CD4-positive, CD25-positive, alpha-beta regulatory T cell (primary cell): Measurements from ENCODE around the gene MAST2. TPM values are rescaled to one million over a fixed set of nuclear protein-coding genes. Genes with fewer than 3 reads are reported as not detected.

ENCODE experiments used
- ATAC-seq, 2 donors: fragments of 150-1000 bp; cut with Tn5 transposase; one replicate each; pipeline ENCODE4 v1.10.0; 2021; ENCODE audit warnings: low read depth in 2 of 2, moderate number of reproducible peaks in 2 of 2, moderate library complexity in 1 of 2
- DNase-seq, 3 donors: peaks; one replicate each; pipeline versions ENCODE4 v3.0.0 to v3.0.0-alpha.2; 2012 to 2022; ENCODE audit warnings: mixed read lengths in 1 of 3
- H3K27ac ChIP-seq: one replicate; pipeline ENCODE4 v1.7.0; 2013; ENCODE audit warnings: mild to moderate bottlenecking, low read length; ENCODE audit not compliant: insufficient read depth, poor library complexity, severe bottlenecking
- H3K27me3 ChIP-seq: one replicate; pipeline ENCODE4 v1.7.0; 2013; ENCODE audit warnings: low read length; ENCODE audit not compliant: control insufficient read depth, insufficient read depth
- H3K36me3 ChIP-seq: one replicate; pipeline ENCODE4 v1.7.0; 2013; ENCODE audit warnings: mild to moderate bottlenecking, low read length, moderate library complexity; ENCODE audit not compliant: control insufficient read depth, insufficient read depth
- H3K4me1 ChIP-seq: 2 replicates; pipeline ENCODE4 v1.7.0; 2013; ENCODE audit warnings: mild to moderate bottlenecking, low read length; ENCODE audit not compliant: insufficient read depth, control insufficient read depth, poor library complexity, severe bottlenecking
- H3K4me3 ChIP-seq: one replicate; pipeline ENCODE4 v1.7.0; 2013; ENCODE audit warnings: low read depth, mild to moderate bottlenecking, low read length, moderate library complexity
- H3K9me3 ChIP-seq, 2 experiments: 1 replicate in 1 of 2; 2 replicates in 1 of 2; pipeline ENCODE4 v1.7.0; 2013; ENCODE audit warnings: low read length in 2 of 2, mild to moderate bottlenecking in 1 of 2, moderate library complexity in 1 of 2; ENCODE audit not compliant: control insufficient read depth in 2 of 2
- H3K27ac Mint-ChIP-seq, 3 donors: one replicate each; pipeline ENCODE4 v1.8.0; 2020 to 2022; ENCODE audit warnings: mild to moderate bottlenecking in 3 of 3, mixed read lengths in 3 of 3, moderate library complexity in 2 of 3
- H3K27me3 Mint-ChIP-seq: one replicate; pipeline ENCODE4 v1.8.0; 2022; ENCODE audit warnings: mild to moderate bottlenecking, mixed read lengths
- H3K36me3 Mint-ChIP-seq: one replicate; pipeline ENCODE4 v1.8.0; 2020; ENCODE audit warnings: mixed read lengths
- H3K4me1 Mint-ChIP-seq, 4 donors: one replicate each; pipeline ENCODE4 v1.8.0; 2020 to 2022; ENCODE audit warnings: mixed read lengths in 4 of 4, mild to moderate bottlenecking in 1 of 4
- H3K4me3 Mint-ChIP-seq, 4 donors: one replicate each; pipeline ENCODE4 v1.8.0; 2020 to 2022; ENCODE audit warnings: mild to moderate bottlenecking in 4 of 4, mixed read lengths in 4 of 4, moderate library complexity in 3 of 4
- H3K9me3 Mint-ChIP-seq, 7 donors: one replicate each; pipeline ENCODE4 v1.8.0; 2020 to 2022; ENCODE audit warnings: mixed read lengths in 7 of 7, mild to moderate bottlenecking in 3 of 7, moderate library complexity in 2 of 7
- polyA plus RNA-seq, 4 donors: library from polyadenylated mRNA; unstranded; fragments of 300-500 nt; fragmentation: Illumina TruSeq; gene quantifications; one replicate each; pipeline ENCODE4 v1.2.3, GENCODE V29; 2021
- total RNA-seq: library from RNA; stranded (reverse); gene quantifications from one replicate; pipeline ENCODE4 v1.2.3, GENCODE V29; 2022

MAST2 gene
- total and polyA plus RNA-seq, 5 donors from 2014 or later = 0.71 to 13.1 (median 1.8) TPM

DNA sequence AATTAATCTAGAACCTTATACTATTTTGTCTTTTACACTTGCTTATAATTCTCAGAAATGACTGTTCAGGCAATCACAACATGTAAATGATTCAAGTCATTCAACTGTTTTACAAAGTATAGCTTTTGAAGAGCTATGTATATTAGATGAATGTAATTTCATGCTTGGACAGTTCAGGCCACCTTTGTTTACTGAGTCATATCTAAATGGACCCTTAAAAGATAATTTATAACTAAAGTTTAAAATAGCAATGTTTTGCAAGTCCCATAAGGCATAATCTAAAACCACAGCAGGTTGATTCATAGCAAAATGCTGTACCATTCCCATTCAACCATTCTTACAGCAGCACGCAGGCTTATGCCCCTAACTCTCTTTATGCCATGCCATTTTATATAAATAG lies 264.2 kb downstream of the MAST2 start:
- H3K9me3 Mint-ChIP-seq = no peaks in the 10 kb centered on the region
- Histone ChIP-seq H3K4me3 (no peak overlapping the region), H3K36me3 (no peaks in the 10 kb centered on the region), H3K4me1 (peaks cover 10% of the 10 kb centered on the region), H3K9me3 (no peaks in the 10 kb centered on the region), H3K27me3 (no peaks in the 10 kb centered on the region), H3K27ac (no peak overlapping the region)
- peaks cover 13 to 26% (median 22%) of the 10 kb centered on the region in 4 donors for H3K4me1 Mint-ChIP-seq
- H3K4me3 Mint-ChIP-seq = no peak overlapping the region
- ATAC-seq (no peak), DNase-seq (no peak)
- no peaks in the 10 kb centered on the region for H3K27me3 Mint-ChIP-seq
- H3K36me3 Mint-ChIP-seq = no peaks in the 10 kb centered on the region
- H3K27ac Mint-ChIP-seq = no peak overlapping the region

DNA sequence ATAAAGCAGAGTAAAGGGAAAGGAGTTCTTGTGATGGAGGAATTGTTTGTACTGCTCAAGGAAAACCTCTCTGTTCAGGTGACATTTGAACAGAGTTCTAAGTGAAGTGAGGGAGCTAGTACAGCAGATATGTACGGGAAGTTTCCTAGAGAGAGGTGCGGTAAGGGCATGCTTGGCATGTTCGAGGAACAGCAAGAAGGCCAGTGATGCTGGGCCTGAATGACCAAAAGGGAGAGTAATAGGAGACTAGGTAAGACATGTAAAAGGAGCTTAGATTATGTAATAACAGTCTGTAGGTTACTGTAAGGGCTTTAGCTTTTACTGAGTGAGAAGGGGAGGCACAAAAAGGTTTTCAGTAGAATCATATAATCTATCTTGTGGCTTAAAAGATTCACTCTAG lies 265.1 kb downstream of the MAST2 start:
- DNase-seq (no peak), ATAC-seq (no peak)
- peaks cover 10 to 17% (median 15%) of the 10 kb centered on the region in 4 donors for H3K4me1 Mint-ChIP-seq
- H3K27ac ChIP-seq = no peak overlapping the region
- no peaks in the 10 kb centered on the region for H3K9me3 ChIP-seq
- H3K27me3 ChIP-seq = no peaks in the 10 kb centered on the region
- H3K27ac Mint-ChIP-seq = no peak overlapping the region
- H3K36me3 Mint-ChIP-seq = no peaks in the 10 kb centered on the region
- no peak overlapping the region for H3K4me3 Mint-ChIP-seq
- peaks cover 0 to 1% (median 0%) of the 10 kb centered on the region in 7 donors for H3K9me3 Mint-ChIP-seq
- peaks cover 10% of the 10 kb centered on the region for H3K4me1 ChIP-seq
- no peaks in the 10 kb centered on the region for H3K36me3 ChIP-seq
- no peaks in the 10 kb centered on the region for H3K27me3 Mint-ChIP-seq
- no peak overlapping the region for H3K4me3 ChIP-seq

DNA sequence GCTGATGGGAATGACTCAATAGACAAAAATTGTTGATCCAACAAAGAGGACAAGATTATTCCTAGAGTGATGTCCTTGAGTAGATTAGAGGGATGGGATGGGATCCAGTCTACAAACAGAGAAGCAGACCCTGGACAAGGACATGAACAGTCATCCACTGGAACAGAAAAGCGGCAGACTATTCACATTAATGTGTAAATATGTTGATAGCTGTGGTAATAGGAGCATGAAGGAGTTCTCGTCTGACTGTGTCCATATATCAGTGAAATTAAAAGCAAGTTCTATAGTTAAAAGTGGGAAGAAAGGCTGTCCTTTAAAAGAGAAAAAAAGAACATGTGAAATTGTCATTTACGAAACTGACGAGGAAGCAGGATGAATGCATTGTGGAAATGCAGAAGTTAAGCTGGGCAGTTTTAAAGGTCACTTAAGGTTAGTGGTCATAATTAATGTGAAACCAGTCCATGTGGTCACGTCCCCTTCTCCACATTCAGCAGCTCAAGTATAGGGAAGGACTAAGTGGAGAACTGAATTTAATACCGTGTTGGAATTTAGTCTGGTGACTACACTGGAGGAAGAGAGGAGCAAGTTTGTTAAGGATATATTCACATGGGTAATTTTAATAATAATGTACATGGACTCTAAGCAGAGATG lies 266.9 kb downstream of the MAST2 start:
- H3K36me3 ChIP-seq = no peaks in the 10 kb centered on the region
- Mint-ChIP-seq H3K36me3 (no peaks in the 10 kb centered on the region), H3K27me3 (no peaks in the 10 kb centered on the region), H3K27ac (no peak overlapping the region), H3K9me3 (peaks cover 0 to 1% (median 0%) of the 10 kb centered on the region in 7 donors), H3K4me3 (no peak overlapping the region), H3K4me1 (peaks cover 5 to 7% (median 6%) of the 10 kb centered on the region in 4 donors)
- no peak for DNase-seq
- no peaks in the 10 kb centered on the region for H3K27me3 ChIP-seq
- no peak overlapping the region for H3K27ac ChIP-seq
- peaks cover 5% of the 10 kb centered on the region for H3K4me1 ChIP-seq
- no peak overlapping the region for H3K4me3 ChIP-seq
- no peak for ATAC-seq
- H3K9me3 ChIP-seq = no peaks in the 10 kb centered on the region

DNA sequence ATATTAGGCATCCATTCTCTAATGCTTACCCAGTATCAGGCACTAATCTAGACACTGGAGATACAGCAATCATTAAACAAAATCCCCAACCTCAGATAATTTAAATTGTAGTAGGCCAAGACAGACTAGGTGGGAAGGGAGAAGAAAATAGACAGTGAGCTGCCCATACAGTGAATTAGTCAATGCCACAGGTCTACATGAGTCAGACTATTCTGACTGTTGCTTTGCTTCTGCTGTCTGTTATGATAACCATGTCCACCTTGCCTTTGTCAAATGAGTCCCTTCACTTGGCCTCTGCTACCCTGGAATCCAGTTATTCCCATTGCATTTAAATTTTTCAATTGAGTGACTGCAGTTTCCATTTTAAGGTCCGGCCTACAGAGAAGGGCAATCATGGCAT lies 269.6 kb downstream of the MAST2 start:
- Mint-ChIP-seq H3K36me3 (no peaks in the 10 kb centered on the region), H3K4me1 (no peaks in the 10 kb centered on the region), H3K27ac (no peak overlapping the region), H3K9me3 (peaks cover 0 to 1% (median 0%) of the 10 kb centered on the region in 7 donors), H3K4me3 (no peak overlapping the region), H3K27me3 (no peaks in the 10 kb centered on the region)
- no peak overlapping the region for H3K27ac ChIP-seq
- H3K4me1 ChIP-seq = no peaks in the 10 kb centered on the region
- no peak for ATAC-seq
- no peak for DNase-seq
- no peak overlapping the region for H3K4me3 ChIP-seq
- no peaks in the 10 kb centered on the region for H3K36me3 ChIP-seq
- no peaks in the 10 kb centered on the region for H3K27me3 ChIP-seq
- no peaks in the 10 kb centered on the region for H3K9me3 ChIP-seq

DNA sequence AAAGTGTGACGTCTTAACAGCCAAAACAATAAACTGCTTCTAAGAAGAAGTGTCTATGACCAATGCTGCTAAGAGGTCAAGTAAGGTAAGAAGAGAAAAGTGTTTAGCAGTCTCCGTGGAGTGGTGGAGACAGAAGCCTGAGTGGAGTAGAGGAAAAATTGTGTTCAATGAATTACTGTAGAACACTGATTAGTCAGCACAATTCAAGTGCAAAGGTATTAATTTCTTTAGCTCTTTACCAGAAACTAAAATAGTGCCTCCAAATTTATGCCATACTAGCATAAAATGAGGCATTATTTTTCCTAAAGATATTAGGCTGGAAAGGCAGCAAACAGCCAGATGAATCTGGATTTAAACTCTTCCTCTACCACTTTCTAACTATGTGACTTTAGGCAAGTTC lies 272.9 kb downstream of the MAST2 start:
- Histone ChIP-seq H3K4me1 (no peaks in the 10 kb centered on the region), H3K36me3 (no peaks in the 10 kb centered on the region), H3K27ac (no peak overlapping the region), H3K4me3 (no peak overlapping the region), H3K9me3 (no peaks in the 10 kb centered on the region), H3K27me3 (no peaks in the 10 kb centered on the region)
- Mint-ChIP-seq H3K9me3 (peaks cover 0 to 4% (median 0%) of the 10 kb centered on the region in 7 donors), H3K4me1 (no peaks in the 10 kb centered on the region), H3K4me3 (no peak overlapping the region), H3K27ac (no peak overlapping the region), H3K27me3 (no peaks in the 10 kb centered on the region), H3K36me3 (no peaks in the 10 kb centered on the region)
- DNase-seq (no peak), ATAC-seq (no peak)

DNA sequence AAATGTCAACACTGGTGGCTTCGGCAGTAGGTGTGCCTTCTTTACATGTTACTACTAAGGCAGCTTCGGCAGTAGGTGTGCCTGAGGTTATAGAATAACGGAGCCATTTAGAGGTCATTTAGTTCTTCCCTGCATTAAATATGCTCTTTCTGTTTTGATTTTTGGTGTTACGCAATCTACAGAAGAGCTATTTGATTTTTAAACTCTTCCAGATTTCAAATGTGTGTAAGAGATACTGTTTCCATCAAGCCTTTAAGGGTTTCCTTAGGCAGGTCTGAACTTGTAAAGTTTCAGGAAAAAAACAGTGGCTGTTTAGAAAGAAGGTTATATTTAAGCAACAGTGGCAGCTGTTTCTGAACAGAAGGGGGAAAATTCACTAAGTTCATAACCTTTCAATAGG lies 274.2 kb downstream of the MAST2 start:
- Mint-ChIP-seq H3K4me1 (no peaks in the 10 kb centered on the region), H3K36me3 (no peaks in the 10 kb centered on the region), H3K27ac (no peak overlapping the region), H3K27me3 (no peaks in the 10 kb centered on the region), H3K9me3 (peaks cover 0 to 8% (median 0%) of the 10 kb centered on the region in 7 donors), H3K4me3 (no peak overlapping the region)
- no peaks in the 10 kb centered on the region for H3K9me3 ChIP-seq
- DNase-seq (no peak), ATAC-seq (no peak)
- H3K36me3 ChIP-seq = no peaks in the 10 kb centered on the region
- no peaks in the 10 kb centered on the region for H3K4me1 ChIP-seq
- H3K27me3 ChIP-seq = no peaks in the 10 kb centered on the region
- H3K4me3 ChIP-seq = no peak overlapping the region
- H3K27ac ChIP-seq = no peak overlapping the region

DNA sequence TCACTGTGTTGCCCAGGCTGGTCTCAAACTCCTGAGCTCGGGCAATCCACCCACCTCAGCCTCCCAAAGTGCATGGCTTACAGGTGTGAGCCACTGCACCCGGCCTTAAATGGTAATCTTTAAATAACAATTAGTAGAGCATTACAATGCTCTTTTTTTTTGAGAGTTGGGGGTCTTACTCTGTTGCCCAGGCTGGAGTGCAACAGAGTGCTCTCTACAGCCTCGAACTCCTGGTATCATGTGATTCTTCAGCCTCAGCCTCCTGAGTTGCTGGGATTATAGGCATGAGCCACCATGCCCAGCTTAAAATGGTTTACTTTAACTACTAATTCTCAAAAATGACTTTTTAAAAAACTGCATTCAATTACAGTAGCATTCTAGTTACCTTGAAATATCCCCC lies 276.8 kb downstream of the MAST2 start:
- no peaks in the 10 kb centered on the region for H3K27me3 ChIP-seq
- no peak overlapping the region for H3K27ac Mint-ChIP-seq
- no peaks in the 10 kb centered on the region for H3K36me3 ChIP-seq
- DNase-seq = no peak
- no peak for ATAC-seq
- no peaks in the 10 kb centered on the region for H3K4me1 ChIP-seq
- peaks cover 0 to 6% (median 0%) of the 10 kb centered on the region in 7 donors for H3K9me3 Mint-ChIP-seq
- no peaks in the 10 kb centered on the region for H3K9me3 ChIP-seq
- no peak overlapping the region for H3K27ac ChIP-seq
- no peaks in the 10 kb centered on the region for H3K4me1 Mint-ChIP-seq
- no peak overlapping the region for H3K4me3 ChIP-seq
- no peak overlapping the region for H3K4me3 Mint-ChIP-seq
- no peaks in the 10 kb centered on the region for H3K36me3 Mint-ChIP-seq
- no peaks in the 10 kb centered on the region for H3K27me3 Mint-ChIP-seq

DNA sequence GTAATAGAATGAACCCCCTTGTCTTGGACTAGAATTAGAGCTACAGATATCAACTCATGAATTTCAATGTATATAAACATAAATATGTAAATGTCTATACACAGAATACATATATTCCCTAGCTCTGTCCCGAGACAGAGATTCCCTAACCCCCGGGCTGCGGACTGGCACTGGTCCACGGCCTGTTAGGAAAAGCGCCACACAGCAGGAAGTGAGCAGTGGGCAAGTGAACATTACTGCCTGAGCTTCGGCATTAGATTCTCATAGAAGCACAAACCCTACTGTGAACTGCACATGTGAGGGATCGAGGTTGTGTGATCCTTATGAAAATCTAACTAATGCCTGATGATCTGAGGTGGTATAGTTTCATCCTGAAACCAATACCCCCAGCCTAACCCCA lies 277.8 kb downstream of the MAST2 start:
- Histone ChIP-seq H3K27ac (no peak overlapping the region), H3K4me3 (no peak overlapping the region), H3K36me3 (no peaks in the 10 kb centered on the region), H3K9me3 (no peaks in the 10 kb centered on the region), H3K27me3 (no peaks in the 10 kb centered on the region), H3K4me1 (no peaks in the 10 kb centered on the region)
- ATAC-seq = no peak
- DNase-seq = no peak
- H3K27me3 Mint-ChIP-seq = no peaks in the 10 kb centered on the region
- no peak overlapping the region for H3K4me3 Mint-ChIP-seq
- peaks cover 0 to 6% (median 0%) of the 10 kb centered on the region in 7 donors for H3K9me3 Mint-ChIP-seq
- no peak overlapping the region for H3K27ac Mint-ChIP-seq
- no peaks in the 10 kb centered on the region for H3K36me3 Mint-ChIP-seq
- no peaks in the 10 kb centered on the region for H3K4me1 Mint-ChIP-seq
